ENCODE measurements around the gene SPDYC. TPM values are rescaled to one million over a fixed set of nuclear protein-coding genes. Genes with fewer than 3 reads are reported as not detected.

Gene SPDYC
- total and polyA plus RNA-seq, 2 experiments from 2014 or later: 0.27 TPM; not detected in 1

GRCh38 chr11:65121865-65122696 lies 48.0 kb upstream of the SPDYC start, which contains the start of the genes FAU and MRPL49:
Gene FAU, minus strand, starts transcription at chr11:65122134. Its CDS starts 321 bp downstream, at chr11:65121813.
Gene MRPL49, plus strand, starts transcription at chr11:65122321. Its CDS starts 26 bp downstream, at chr11:65122347.
- no peaks in the 10 kb centered on the region for H3K9me2 ChIP-seq (ENCODE audit: insufficient read depth)
- TF ChIP-seq STAT1 (IDR thresholded peaks at IDR 0.05; ENCODE audit: unreplicated experiment) (no peak), ZNF114 (CRISPR knock-in tag; IDR thresholded peaks at IDR 0.05) (no peak), ETS1 (IDR thresholded peaks at IDR 0.05) (peak; percentile 71), POLR2AphosphoS5 (IDR thresholded peaks at IDR 0.05; ENCODE audit: low read depth) (peak; percentile 99), ZNF331 (CRISPR knock-in tag; IDR thresholded peaks at IDR 0.05; ENCODE audit: low read depth) (no peak), REST (IDR thresholded peaks at IDR 0.05; ENCODE audit: unreplicated experiment) (no peak), ZNF462 (CRISPR knock-in tag; IDR thresholded peaks at IDR 0.05) (no peak), EZH2phosphoT487 (IDR thresholded peaks at IDR 0.05; ENCODE audit: unreplicated experiment) (no peak), CTCF (conservative IDR thresholded peaks at IDR 0.05; ENCODE audit: low read depth in 2 of 2) (no peak), CREB1 (CRISPR knock-in tag; IDR thresholded peaks at IDR 0.05; ENCODE audit: low read depth) (peak; percentile 97), JUNB (IDR thresholded peaks at IDR 0.05; ENCODE audit: unreplicated experiment) (no peak), NANOG (IDR thresholded peaks at IDR 0.05; ENCODE audit: borderline replicate concordance) (no peak), EZH2 (IDR thresholded peaks at IDR 0.05; ENCODE audit: low read depth, unreplicated experiment) (no peak)
- no peaks in the 10 kb centered on the region for H3K27me3 ChIP-seq (ENCODE audit: insufficient read depth)
- peak within 1 kb of the TSS; percentile 96 for H3K4me2 ChIP-seq
- H3F3A ChIP-seq (replicated peaks; ENCODE audit: low read depth): peaks cover 38% of the 10 kb centered on the region
- Mint-ChIP-seq H3K9me3 (no peaks in the 10 kb centered on the region; the same call in 2 of the 3 replicates), H3K4me1 (peaks cover 20% of the 10 kb centered on the region), H3K27me3 (ENCODE audit: insufficient read depth, low read depth, poor library complexity) (peaks cover 24% of the 10 kb centered on the region), H3K36me3 (ENCODE audit: low read depth) (peaks cover 78% of the 10 kb centered on the region), H3K4me3 (peak within 1 kb of the TSS; percentile 100), H3K27ac (peak within 1 kb of the TSS; percentile 99)
- DNase-seq (ENCODE audit: low spot score): peak; percentile 99
- peaks cover 43% of the 10 kb centered on the region for H3K79me2 ChIP-seq (replicated peaks; ENCODE audit: insufficient read depth)
- peak within 1 kb of the TSS; percentile 94 for H3K4me3 ChIP-seq
- peaks cover 10% of the 10 kb centered on the region for H4K20me1 ChIP-seq (replicated peaks; ENCODE audit: insufficient read depth)
- peak within 1 kb of the TSS; percentile 90 for H3K27ac ChIP-seq (ENCODE audit: low read depth)
- peak within 1 kb of the TSS; percentile 84 for H2AFZ ChIP-seq
- H3K36me3 ChIP-seq (ENCODE audit: insufficient read depth): peaks cover 20% of the 10 kb centered on the region
- H3K4me1 ChIP-seq (ENCODE audit: insufficient read depth): peaks cover 11% of the 10 kb centered on the region
- peak; percentile 84 for ATAC-seq
